Naive thymus-derived CD8-positive, alpha-beta T cell (primary cell): ENCODE results near the gene ERBB2. TPM values are rescaled to one million over a fixed set of nuclear protein-coding genes. Genes with fewer than 3 reads are reported as not detected.
"Not testable (repeated sequence)": the region's sequence is repeated elsewhere in the genome, so short reads cannot be mapped to it uniquely, and the experiment has no call there.

Experiments
- ATAC-seq, 2 donors: fragments of 150-1000 bp; cut with Tn5 transposase in 1 of 2; sonication (Bioruptor Pico), chemical (Tn5 transposase) in 1 of 2; 1 replicate in 1 of 2; 2 replicates in 1 of 2; pipeline ENCODE4 v1.10.0; 2021; ENCODE audit warnings: mild to moderate bottlenecking in 2 of 2, moderate library complexity in 2 of 2
- POLR2A ChIA-PET: fragments of 350-600 bp; sonication (Branson Sonifier 250); formaldehyde crosslinking; loops from one replicate; lab custom pipeline; 2021; ENCODE audit warnings: antibody characterized with exemption; lab: Charles Lee
- DNase-seq, 10 donors: peaks; one replicate each; pipeline versions ENCODE4 v3.0.0 to v3.0.0-alpha.2; 2020 to 2022
- H3K27ac Mint-ChIP-seq, 10 donors: one replicate each; pipeline ENCODE4 v1.8.0; 2020 to 2022; ENCODE audit warnings: mild to moderate bottlenecking in 10 of 10, mixed read lengths in 10 of 10, moderate library complexity in 4 of 10, inconsistent platforms in 1 of 10
- H3K27me3 Mint-ChIP-seq, 5 donors: one replicate each; pipeline ENCODE4 v1.8.0; 2021 to 2022; ENCODE audit warnings: mixed read lengths in 5 of 5
- H3K36me3 Mint-ChIP-seq, 3 donors: one replicate each; pipeline ENCODE4 v1.8.0; 2020 to 2022; ENCODE audit warnings: mixed read lengths in 3 of 3, mild to moderate bottlenecking in 2 of 3, inconsistent platforms in 1 of 3
- H3K4me1 Mint-ChIP-seq, 4 donors: one replicate each; pipeline ENCODE4 v1.8.0; 2021 to 2022; ENCODE audit warnings: mixed read lengths in 4 of 4
- H3K4me3 Mint-ChIP-seq, 10 donors: one replicate each; pipeline ENCODE4 v1.8.0; 2020 to 2022; ENCODE audit warnings: mild to moderate bottlenecking in 10 of 10, mixed read lengths in 10 of 10, moderate library complexity in 6 of 10, inconsistent platforms in 1 of 10
- H3K9me3 Mint-ChIP-seq, 9 donors: one replicate each; pipeline ENCODE4 v1.8.0; 2020 to 2022; ENCODE audit warnings: mixed read lengths in 9 of 9, mild to moderate bottlenecking in 3 of 9, inconsistent platforms in 1 of 9, moderate library complexity in 1 of 9
- polyA plus RNA-seq, 3 donors: library from polyadenylated mRNA; unstranded; fragments of 300-500 nt; fragmentation: Illumina TruSeq; gene quantifications; one replicate each; pipeline ENCODE4 v1.2.3, GENCODE V29; 2021
- total RNA-seq, 8 experiments: library from RNA in 2 of 8; stranded (reverse) in 2 of 8; gene quantifications; one replicate each; pipeline ENCODE4 v1.2.3 and lab custom pipeline; 2021 to 2026

The ERBB2 gene
- total and polyA plus RNA-seq, 5 experiments from 2014 or later, result 0.85 to 8.7 (median 2.4) TPM

- H3K9me3 Mint-ChIP-seq, result no peaks in the 10 kb centered on the region
- H3K27ac Mint-ChIP-seq, result peak overlapping the region in 5 of 10 donors; percentile 22 to 78 (median 69)
- ATAC-seq (no peak), DNase-seq (no peak)
- POLR2A ChIA-PET, result interaction anchor here (0.8 to 1.6 kb wide), 3 partner anchors 14 to 21 kb away, joined by 3 to 8 read pairs (median 4); partner anchors contain the start of gene MIEN1
- H3K27me3 Mint-ChIP-seq, result no peaks in the 10 kb centered on the region
- H3K4me1 Mint-ChIP-seq, result peaks cover 15 to 31% (median 22%) of the 10 kb centered on the region in 4 donors
- H3K4me3 Mint-ChIP-seq, result peak overlapping the region in 4 of 10 donors; percentile 23 to 69 (median 34)
- H3K36me3 Mint-ChIP-seq, result no peaks in the 10 kb centered on the region
Measured at GRCh38 chr17:39709319-39709997, 9.6 kb downstream of the ERBB2 start.

- Mint-ChIP-seq H3K4me3 (no peak overlapping the region), H3K27me3 (no peaks in the 10 kb centered on the region), H3K27ac (no peak overlapping the region), H3K9me3 (no peaks in the 10 kb centered on the region), H3K4me1 (peaks cover 14 to 31% (median 20%) of the 10 kb centered on the region in 4 donors), H3K36me3 (no peaks in the 10 kb centered on the region)
- DNase-seq, result no peak
- POLR2A ChIA-PET, result interaction anchor here (1.4 kb wide), 1 partner anchor 15 kb away, joined by 4 read pairs; no protein-coding TSS in a partner anchor
- ATAC-seq, result no peak
Measured at GRCh38 chr17:39709998-39710964, 10.4 kb downstream of the ERBB2 start.

- POLR2A ChIA-PET, result interaction anchor here (1.4 kb wide), 1 partner anchor 15 kb away, joined by 4 read pairs; no protein-coding TSS in a partner anchor
- not testable (repeated sequence) for H3K9me3 Mint-ChIP-seq, H3K4me3 Mint-ChIP-seq, H3K27me3 Mint-ChIP-seq, H3K27ac Mint-ChIP-seq, H3K36me3 Mint-ChIP-seq, DNase-seq, ATAC-seq
- peaks cover 14 to 31% (median 20%) of the 10 kb centered on the region in 4 donors for H3K4me1 Mint-ChIP-seq
Measured at GRCh38 chr17:39711071-39711470, 11.2 kb downstream of the ERBB2 start.

- no peak overlapping the region for H3K27ac Mint-ChIP-seq
- H3K36me3 Mint-ChIP-seq, result no peaks in the 10 kb centered on the region
- H3K4me3 Mint-ChIP-seq, result no peak overlapping the region
- no peaks in the 10 kb centered on the region for H3K9me3 Mint-ChIP-seq
- peaks cover 11 to 25% (median 15%) of the 10 kb centered on the region in 4 donors for H3K4me1 Mint-ChIP-seq
- no peak for ATAC-seq
- H3K27me3 Mint-ChIP-seq, result no peaks in the 10 kb centered on the region
- POLR2A ChIA-PET, result no interaction called here
- no peak for DNase-seq
Measured at GRCh38 chr17:39711851-39712250, 12.0 kb downstream of the ERBB2 start.

- no peaks in the 10 kb centered on the region for H3K9me3 Mint-ChIP-seq
Measured at GRCh38 chr17:39714234-39714633, 14.4 kb downstream of the ERBB2 start.

GRCh38 chr17:39715375-39716072 is 15.7 kb downstream of the ERBB2 start:
- Mint-ChIP-seq H3K4me3 (no peak overlapping the region), H3K27ac (no peak overlapping the region), H3K27me3 (no peaks in the 10 kb centered on the region), H3K4me1 (peaks cover 0 to 5% (median 0%) of the 10 kb centered on the region in 4 donors), H3K9me3 (no peaks in the 10 kb centered on the region), H3K36me3 (no peaks in the 10 kb centered on the region)
- DNase-seq, result no peak
- no peak for ATAC-seq
- POLR2A ChIA-PET, result interaction anchor here (1.7 kb wide), 1 partner anchor 15 kb away, joined by 6 read pairs; the partner anchor contains the start of gene MIEN1

More at GRCh38 chr17:39714234-39714633, 14.4 kb downstream of the ERBB2 start:
- H3K4me1 Mint-ChIP-seq, result peaks cover 0 to 6% (median 5%) of the 10 kb centered on the region in 4 donors
- H3K27ac Mint-ChIP-seq, result no peak overlapping the region
- ATAC-seq (no peak), DNase-seq (no peak)
- no peaks in the 10 kb centered on the region for H3K27me3 Mint-ChIP-seq
- H3K4me3 Mint-ChIP-seq, result no peak overlapping the region
- POLR2A ChIA-PET, result interaction anchor here (1.7 kb wide), 1 partner anchor 16 kb away, joined by 6 read pairs; the partner anchor contains the start of gene MIEN1
- no peaks in the 10 kb centered on the region for H3K36me3 Mint-ChIP-seq

- Mint-ChIP-seq H3K36me3 (no peaks in the 10 kb centered on the region), H3K27ac (no peak overlapping the region), H3K9me3 (no peaks in the 10 kb centered on the region), H3K4me3 (no peak overlapping the region), H3K27me3 (no peaks in the 10 kb centered on the region), H3K4me1 (peaks cover 0 to 5% (median 0%) of the 10 kb centered on the region in 4 donors)
- ATAC-seq (no peak), DNase-seq (no peak)
- POLR2A ChIA-PET, result no interaction called here
Measured at GRCh38 chr17:39716073-39716818, 16.4 kb downstream of the ERBB2 start.

GRCh38 chr17:39716879-39717536 is 17.1 kb downstream of the ERBB2 start:
- Mint-ChIP-seq H3K9me3 (no peaks in the 10 kb centered on the region), H3K27ac (no peak overlapping the region), H3K36me3 (no peaks in the 10 kb centered on the region), H3K4me3 (no peak overlapping the region), H3K4me1 (peaks cover 0 to 5% (median 0%) of the 10 kb centered on the region in 4 donors), H3K27me3 (no peaks in the 10 kb centered on the region)
- no peak for DNase-seq
- no peak for ATAC-seq
- POLR2A ChIA-PET, result no interaction called here

GRCh38 chr17:39717660-39718059 is 17.8 kb downstream of the ERBB2 start:
- Mint-ChIP-seq H3K27me3 (no peaks in the 10 kb centered on the region), H3K4me3 (no peak overlapping the region), H3K9me3 (no peaks in the 10 kb centered on the region), H3K36me3 (no peaks in the 10 kb centered on the region), H3K4me1 (peaks cover 0 to 3% (median 0%) of the 10 kb centered on the region in 4 donors), H3K27ac (peak overlapping the region in 1 of 10 donors; percentile 31)
- no peak for ATAC-seq
- no peak for DNase-seq
- POLR2A ChIA-PET, result no interaction called here

GRCh38 chr17:39719563-39720355 is 19.9 kb downstream of the ERBB2 start:
- ATAC-seq (no peak), DNase-seq (no peak)
- H3K4me1 Mint-ChIP-seq, result peaks cover 0 to 3% (median 0%) of the 10 kb centered on the region in 4 donors
- peak overlapping the region in 2 of 10 donors; percentile 3 to 20 for H3K27ac Mint-ChIP-seq
- no peaks in the 10 kb centered on the region for H3K27me3 Mint-ChIP-seq
- H3K4me3 Mint-ChIP-seq, result no peak overlapping the region
- POLR2A ChIA-PET, result interaction anchor here (1.9 kb wide), 1 partner anchor 31 kb away, joined by 6 read pairs; the partner anchor contains the start of gene PGAP3
- no peaks in the 10 kb centered on the region for H3K36me3 Mint-ChIP-seq
- no peaks in the 10 kb centered on the region for H3K9me3 Mint-ChIP-seq
